Endothelial cell of umbilical vein (primary cell): ENCODE measurements around the gene SUCLG2. TPM values are rescaled to one million over a fixed set of nuclear protein-coding genes. Genes with fewer than 3 reads are reported as not detected.

ENCODE experiments used
- BruUV-seq: library from RNA; stranded (reverse); fragments of 400-500 nt; replicated peaks from 2 replicates; lab custom pipeline; 2021; lab: Mats Ljungman, UMichigan
- CTCF ChIA-PET: fragments of 300-600, 350-600 bp; sonication (Branson Sonifier 250); formaldehyde crosslinking; loops from one replicate; lab custom pipeline; 2021; ENCODE audit warnings: antibody characterized with exemption, inconsistent platforms; lab: Charles Lee
- POLR2A ChIA-PET: fragments of 300-600, 350-600 bp; sonication (Branson Sonifier 250); formaldehyde crosslinking; loops from one replicate; lab custom pipeline; 2021; ENCODE audit warnings: antibody characterized with exemption, inconsistent platforms; lab: Charles Lee
- DNase-seq: peaks from one replicate; pipeline ENCODE4 v3.0.0-alpha.2; 2011; ENCODE audit warnings: low read depth, low spot score
- FAIRE-seq: peaks from 2 replicates; lab custom pipeline; 2011; peaks lifted over from hg19 to GRCh38; lab: Jason Lieb, UNC
- H2AFZ ChIP-seq: 2 replicates; pipeline ENCODE4 v1.6.0; 2012; ENCODE audit warnings: low read depth, low read length, control low read depth, inconsistent platforms
- H3K27ac ChIP-seq: 2 replicates; pipeline ENCODE4 v1.5.1; 2011; ENCODE audit warnings: low read depth, mild to moderate bottlenecking, control low read depth, low read length, moderate library complexity; ENCODE audit not compliant: insufficient read depth
- H3K27me3 ChIP-seq, 2 experiments: 2 replicates each; pipeline versions ENCODE4 v1.6.0 to v1.6.1; 2011; ENCODE audit warnings: low read length in 2 of 2, mixed read lengths in 1 of 2; ENCODE audit not compliant: control insufficient read depth in 2 of 2, insufficient read depth in 2 of 2
- H3K36me3 ChIP-seq, 2 experiments: 2 replicates in 1 of 2; 3 replicates in 1 of 2; pipeline ENCODE4 v1.5.1; 2011; ENCODE audit warnings: low read length in 2 of 2, mild to moderate bottlenecking in 1 of 2, moderate library complexity in 1 of 2; ENCODE audit not compliant: control insufficient read depth in 2 of 2, insufficient read depth in 2 of 2; ENCODE audit errors: extremely low read depth in 1 of 2
- H3K4me1 ChIP-seq: 3 replicates; pipeline ENCODE4 v1.5.1; 2011; ENCODE audit warnings: mild to moderate bottlenecking, low read length; ENCODE audit not compliant: control insufficient read depth, insufficient read depth; ENCODE audit errors: extremely low read depth
- H3K4me2 ChIP-seq: 2 replicates; pipeline ENCODE4 v1.6.1; 2011; ENCODE audit warnings: low read length, control low read depth, mixed read lengths; ENCODE audit not compliant: insufficient read depth
- H3K4me3 ChIP-seq, 3 experiments: fragments of 200-600 bp in 1 of 3; sonication (generic), shearing (Covaris generic) in 1 of 3; replicated peaks in 1 of 3; 2 replicates each; pipeline ENCODE4 v1.5.1; 2011 to 2016; ENCODE audit warnings: control low read depth in 3 of 3, low read length in 3 of 3, mild to moderate bottlenecking in 2 of 3, inconsistent platforms in 1 of 3, low read depth in 1 of 3, moderate library complexity in 1 of 3; ENCODE audit not compliant: insufficient read depth in 1 of 3
- H3K79me2 ChIP-seq: 2 replicates; pipeline ENCODE4 v1.6.0; 2012; ENCODE audit warnings: low read length, inconsistent platforms; ENCODE audit not compliant: control insufficient read depth, insufficient read depth
- H3K9ac ChIP-seq: replicated peaks from 2 replicates; pipeline ENCODE3; 2011; ENCODE audit warnings: low read length, control low read depth; ENCODE audit not compliant: insufficient read depth; ENCODE audit errors: extremely low read depth
- H3K9me1 ChIP-seq: replicated peaks from 3 replicates; pipeline ENCODE4 v1.6.0; 2011; ENCODE audit warnings: mild to moderate bottlenecking, low read length; ENCODE audit not compliant: control insufficient read depth, insufficient read depth; ENCODE audit errors: extremely low read depth
- H3K9me3 ChIP-seq: replicated peaks from 2 replicates; pipeline ENCODE4 v1.5.1; 2012; ENCODE audit warnings: low read length, inconsistent platforms; ENCODE audit not compliant: control insufficient read depth, insufficient read depth
- H4K20me1 ChIP-seq: replicated peaks from 2 replicates; pipeline ENCODE3; 2011; ENCODE audit warnings: mild to moderate bottlenecking, low read length; ENCODE audit not compliant: control insufficient read depth, insufficient read depth; ENCODE audit errors: extremely low read depth
- CTCF ChIP-seq, 2 donors: IDR thresholded peaks; 1 replicate in 1 of 2; 2 replicates in 1 of 2; pipeline ENCODE4 v1.5.1; 2011; ENCODE audit warnings: low read length in 2 of 2, mild to moderate bottlenecking in 2 of 2, moderate library complexity in 2 of 2, control low read depth in 1 of 2, inconsistent platforms in 1 of 2, low read depth in 1 of 2; ENCODE audit not compliant: insufficient read depth in 1 of 2; ENCODE audit errors: extremely low read depth in 1 of 2
- EZH2 ChIP-seq: IDR thresholded peaks from 2 replicates; pipeline ENCODE4 v1.6.1; 2012; ENCODE audit warnings: borderline replicate concordance, low read depth, mild to moderate bottlenecking, moderate library complexity, low read length, inconsistent platforms; ENCODE audit not compliant: severe bottlenecking
- FOS ChIP-seq: IDR thresholded peaks from 2 replicates; pipeline ENCODE4 v1.6.1; 2011; ENCODE audit warnings: mild to moderate bottlenecking, low read length, moderate library complexity, borderline replicate concordance; ENCODE audit not compliant: insufficient read depth
- GATA2 ChIP-seq: IDR thresholded peaks from 2 replicates; pipeline ENCODE4 v1.7.0; 2011; ENCODE audit warnings: low read depth, mild to moderate bottlenecking, moderate library complexity, mixed read lengths, low read length; ENCODE audit not compliant: insufficient read length, insufficient read depth
- JUN ChIP-seq: IDR thresholded peaks from 2 replicates; pipeline ENCODE4 v1.6.1; 2011; ENCODE audit warnings: borderline replicate concordance, low read depth; ENCODE audit not compliant: insufficient read length, insufficient read depth
- MAX ChIP-seq: IDR thresholded peaks from 2 replicates; pipeline ENCODE4 v1.6.1; 2011; ENCODE audit not compliant: insufficient read depth, insufficient read length
- MYC ChIP-seq: IDR thresholded peaks from one replicate; pipeline ENCODE4 v1.6.1; 2011; ENCODE audit warnings: mild to moderate bottlenecking, low read depth, low read length
- POLR2A ChIP-seq: IDR thresholded peaks from 2 replicates; pipeline ENCODE4 v1.6.1; 2012; ENCODE audit warnings: low read depth, mild to moderate bottlenecking, control low read depth, low read length
- POLR2AphosphoS5 ChIP-seq: IDR thresholded peaks from 2 replicates; pipeline ENCODE4 v1.6.1; 2012; ENCODE audit warnings: low read depth, mild to moderate bottlenecking, control low read depth, low read length, moderate library complexity; ENCODE audit not compliant: insufficient read depth
- dilution Hi-C: fragments of 300-500 bp; cut with MboI; formaldehyde crosslinking; loops from one replicate; pipeline ENCODE4 v1.15.0; 2019; ENCODE audit warnings: low sequenced_read_pairs; ENCODE audit not compliant: extremely low pct_ligation_motif_present
- intact Hi-C: fragments of 100-400 bp; cut with micrococcal nuclease; formaldehyde crosslinking; loops from one replicate; pipeline ENCODE4 v1.10.0; 2022
- polyA plus RNA-seq, 4 experiments: library from polyadenylated mRNA; depleted of rRNA in 3 of 4; stranded (reverse) in 3 of 4; unstranded in 1 of 4; fragments of >200 nt; gene quantifications; 2 replicates each; pipeline versions ENCODE4 v1.2.1 to v1.2.3, GENCODE V29; 2011 to 2012; ENCODE audit warnings: missing spikeins in 1 of 4
- total RNA-seq: library from RNA; stranded (reverse); gene quantifications from 2 replicates; pipeline ENCODE4 v1.2.3, GENCODE V29; 2021

SUCLG2 gene
- total and polyA plus RNA-seq, 2 donors (not counting 3 experiments of a cell fraction or from before 2014, with no cell fraction given) = 8.1 to 38.3 TPM

- FAIRE-seq (no peak), DNase-seq (no peak)
- H3K9me3 ChIP-seq = no peaks in the 10 kb centered on the region
- no peak overlapping the region for H2AFZ ChIP-seq
- H3K27ac ChIP-seq = no peak overlapping the region
- intact Hi-C loops (no loop called here), dilution Hi-C loops (no loop called here)
- TF ChIP-seq POLR2AphosphoS5 (no peak), EZH2 (no peak), MYC (no peak), CTCF (IDR thresholded peaks at IDR 0.05; ENCODE audit: extremely low read depth in 1 of 2, insufficient read depth in 1 of 2, low read depth in 1 of 2, low read length in 2 of 2) (no peak), POLR2A (no peak), MAX (no peak), JUN (no peak), GATA2 (no peak), FOS (no peak)
- no peaks in the 10 kb centered on the region for H3K79me2 ChIP-seq
- POLR2A ChIA-PET = no interaction called here
- H3K4me2 ChIP-seq = no peak overlapping the region
- H3K9me1 ChIP-seq = no peaks in the 10 kb centered on the region
- no peaks in the 10 kb centered on the region for H4K20me1 ChIP-seq
- H3K4me3 ChIP-seq = no peak overlapping the region
- no TSS peak for BruUV-seq
- H3K36me3 ChIP-seq = no peaks in the 10 kb centered on the region
- no peak overlapping the region for H3K9ac ChIP-seq
- CTCF ChIA-PET = interaction anchor here (0.8 kb wide), 1 partner anchor 185 kb away, joined by 3 read pairs; no protein-coding TSS in a partner anchor
- peaks cover under 1% of the 10 kb centered on the region for H3K4me1 ChIP-seq
- H3K27me3 ChIP-seq = no peaks in the 10 kb centered on the region
Observed at GRCh38 chr3:67569324-67569723, 85.1 kb downstream of the SUCLG2 start.
